Type B pancreatic cell (in vitro differentiated cells): ENCODE measurements around the gene TMEFF2. TPM values are rescaled to one million over a fixed set of nuclear protein-coding genes. Genes with fewer than 3 reads are reported as not detected.
"Not testable (repeated sequence)": the region's sequence is repeated elsewhere in the genome, so short reads cannot be mapped to it uniquely, and the experiment has no call there.

Experiments
- DNase-seq: peaks from one replicate; pipeline ENCODE4 v3.0.0; 2021; ENCODE audit warnings: mixed read lengths; ENCODE audit not compliant: unreplicated experiment; ENCODE audit errors: extremely low spot score
- H3K27ac Mint-ChIP-seq: 2 replicates; pipeline ENCODE4 v1.8.0; 2021; ENCODE audit warnings: mild to moderate bottlenecking, mixed read lengths
- H3K27me3 Mint-ChIP-seq: 2 replicates; pipeline ENCODE4 v1.8.0; 2021; ENCODE audit warnings: mixed read lengths
- H3K36me3 Mint-ChIP-seq: 2 replicates; pipeline ENCODE4 v1.8.0; 2021; ENCODE audit warnings: mixed read lengths
- H3K4me1 Mint-ChIP-seq: one replicate; pipeline ENCODE4 v1.8.0; 2021; ENCODE audit warnings: mixed read lengths; ENCODE audit not compliant: unreplicated experiment
- H3K4me3 Mint-ChIP-seq: 2 replicates; pipeline ENCODE4 v1.8.0; 2021; ENCODE audit warnings: mild to moderate bottlenecking, mixed read lengths
- H3K9me3 Mint-ChIP-seq: 2 replicates; pipeline ENCODE4 v1.8.0; 2021; ENCODE audit warnings: mixed read lengths
- total RNA-seq: library from RNA; stranded (reverse); gene quantifications from 2 replicates; pipeline ENCODE4 v1.2.1, GENCODE V29; 2021; ENCODE audit warnings: low replicate concordance
- TF ChIP-seq, protein P1 (sequence below): fragments of 200-600 bp; sonication (generic); conservative IDR thresholded peaks from 2 replicates; pipeline ENCODE4 v1.5.0; 2021; ENCODE audit warnings: antibody characterized with exemption, mild to moderate bottlenecking

Gene TMEFF2
- total RNA-seq, 1 donor from 2014 or later = 10.7 TPM

DNA sequence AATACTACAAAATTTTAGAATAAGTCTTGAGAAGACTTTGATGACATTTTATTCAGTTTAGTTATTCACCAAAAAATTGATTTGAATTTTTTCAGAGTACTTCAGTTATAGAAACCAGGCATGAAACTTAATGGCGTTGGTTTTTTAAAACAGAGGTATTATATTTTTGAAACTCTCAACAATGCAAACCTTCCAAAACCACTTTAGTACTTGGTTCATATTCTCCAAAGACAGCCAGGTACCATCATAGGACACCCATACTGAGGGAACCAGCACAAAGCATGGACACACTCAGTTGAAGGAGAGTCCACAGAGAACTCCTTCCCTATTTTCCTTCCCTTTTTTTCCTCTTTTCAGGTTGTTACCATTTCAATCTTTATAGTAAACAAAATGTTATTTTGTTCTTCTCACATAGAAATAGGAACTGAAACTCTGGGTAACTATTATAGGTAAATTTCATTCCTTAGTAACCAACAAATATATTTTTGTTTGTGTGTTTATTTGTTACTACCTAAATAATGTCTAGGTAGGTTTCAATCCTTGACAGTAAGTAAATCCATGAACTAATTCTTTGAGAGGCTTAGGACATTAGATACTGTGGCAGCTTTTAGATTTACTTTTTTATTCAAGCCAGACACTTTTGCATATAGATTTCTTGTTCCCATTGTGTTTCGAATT, 95.8 kb downstream of the TMEFF2 start:
- H3K36me3 Mint-ChIP-seq = no peaks in the 10 kb centered on the region
- no peak overlapping the region for H3K27ac Mint-ChIP-seq
- H3K4me3 Mint-ChIP-seq = no peak overlapping the region
- no peaks in the 10 kb centered on the region for H3K27me3 Mint-ChIP-seq
- no peak for DNase-seq
- H3K9me3 Mint-ChIP-seq = no peaks in the 10 kb centered on the region
- H3K4me1 Mint-ChIP-seq = no peaks in the 10 kb centered on the region
- TF ChIP-seq, protein P1, sequence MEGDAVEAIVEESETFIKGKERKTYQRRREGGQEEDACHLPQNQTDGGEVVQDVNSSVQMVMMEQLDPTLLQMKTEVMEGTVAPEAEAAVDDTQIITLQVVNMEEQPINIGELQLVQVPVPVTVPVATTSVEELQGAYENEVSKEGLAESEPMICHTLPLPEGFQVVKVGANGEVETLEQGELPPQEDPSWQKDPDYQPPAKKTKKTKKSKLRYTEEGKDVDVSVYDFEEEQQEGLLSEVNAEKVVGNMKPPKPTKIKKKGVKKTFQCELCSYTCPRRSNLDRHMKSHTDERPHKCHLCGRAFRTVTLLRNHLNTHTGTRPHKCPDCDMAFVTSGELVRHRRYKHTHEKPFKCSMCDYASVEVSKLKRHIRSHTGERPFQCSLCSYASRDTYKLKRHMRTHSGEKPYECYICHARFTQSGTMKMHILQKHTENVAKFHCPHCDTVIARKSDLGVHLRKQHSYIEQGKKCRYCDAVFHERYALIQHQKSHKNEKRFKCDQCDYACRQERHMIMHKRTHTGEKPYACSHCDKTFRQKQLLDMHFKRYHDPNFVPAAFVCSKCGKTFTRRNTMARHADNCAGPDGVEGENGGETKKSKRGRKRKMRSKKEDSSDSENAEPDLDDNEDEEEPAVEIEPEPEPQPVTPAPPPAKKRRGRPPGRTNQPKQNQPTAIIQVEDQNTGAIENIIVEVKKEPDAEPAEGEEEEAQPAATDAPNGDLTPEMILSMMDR = no peak

DNA sequence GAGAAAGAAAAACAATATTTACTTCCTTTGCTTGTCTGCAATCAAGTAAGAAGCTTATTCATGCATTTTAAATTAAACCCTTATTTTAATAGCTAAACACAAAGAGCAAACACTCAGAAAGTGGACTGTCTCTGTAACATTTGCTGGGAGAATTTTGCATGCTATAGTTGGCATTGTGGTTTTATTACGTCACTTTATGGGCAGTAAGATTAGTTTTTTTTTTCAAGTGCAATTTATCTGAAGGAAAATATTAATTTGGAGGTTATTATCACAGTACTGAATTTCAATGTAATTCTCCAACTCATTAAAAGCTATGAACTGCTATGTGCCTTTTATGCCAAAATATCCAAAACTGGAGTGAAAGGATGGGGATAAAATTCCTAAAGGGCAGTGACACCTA, 103.3 kb downstream of the TMEFF2 start:
- no peaks in the 10 kb centered on the region for H3K9me3 Mint-ChIP-seq
- no peaks in the 10 kb centered on the region for H3K36me3 Mint-ChIP-seq
- H3K27me3 Mint-ChIP-seq = no peaks in the 10 kb centered on the region
- DNase-seq = no peak
- H3K4me3 Mint-ChIP-seq = no peak overlapping the region
- H3K27ac Mint-ChIP-seq = no peak overlapping the region
- peaks cover 5% of the 10 kb centered on the region for H3K4me1 Mint-ChIP-seq
- TF ChIP-seq, protein P1 = no peak

DNA sequence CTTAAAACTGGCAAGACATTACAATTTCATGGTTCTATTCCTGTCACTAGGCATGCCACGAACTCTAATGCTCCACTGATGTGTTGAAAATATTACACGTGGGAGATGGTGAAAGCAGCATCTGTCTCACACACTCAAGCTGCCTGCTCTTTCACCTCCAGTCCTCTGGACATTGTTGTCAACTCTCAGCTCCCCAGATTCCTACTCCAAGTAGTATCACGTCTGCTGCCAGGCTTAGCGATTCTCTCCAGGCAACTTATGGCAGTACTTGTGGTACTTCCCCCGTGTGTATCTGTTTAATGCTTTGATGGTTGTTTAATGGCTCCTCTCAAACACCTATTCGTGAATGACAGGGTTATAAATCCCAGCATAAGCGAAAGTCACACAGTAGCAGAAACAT, 103.8 kb downstream of the TMEFF2 start:
- Mint-ChIP-seq H3K27ac (no peak overlapping the region), H3K4me1 (peaks cover 5% of the 10 kb centered on the region), H3K9me3 (no peaks in the 10 kb centered on the region), H3K27me3 (no peaks in the 10 kb centered on the region), H3K36me3 (no peaks in the 10 kb centered on the region), H3K4me3 (no peak overlapping the region)
- TF ChIP-seq, protein P1 = no peak
- no peak for DNase-seq

DNA sequence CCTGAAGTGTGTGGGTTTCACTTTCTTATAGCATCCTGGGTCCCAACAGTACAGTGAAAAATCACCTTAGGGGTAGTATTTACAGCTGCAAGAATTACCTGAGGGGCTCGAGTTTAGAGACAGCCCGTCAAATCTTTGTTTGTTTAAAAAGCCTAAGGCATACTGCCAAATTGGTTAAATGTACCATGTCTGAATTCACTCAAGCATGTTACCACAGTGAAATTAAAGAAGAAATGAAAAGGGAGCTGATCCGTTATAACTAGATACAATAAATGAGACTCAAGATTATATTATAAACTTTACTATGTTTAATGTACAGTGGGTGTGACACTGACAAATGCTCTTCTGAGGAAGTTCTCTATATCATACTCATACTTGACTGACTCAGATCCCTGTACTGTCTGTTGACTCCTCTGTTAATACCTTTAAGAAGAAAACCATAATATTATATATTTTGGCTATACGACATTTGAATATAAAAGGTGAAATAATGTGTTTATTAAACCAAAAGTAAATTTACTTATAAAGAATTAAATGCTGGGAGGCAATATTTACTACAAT, 107.3 kb downstream of the TMEFF2 start:
- TF ChIP-seq, protein P1 = no peak
- no peaks in the 10 kb centered on the region for H3K36me3 Mint-ChIP-seq
- peaks cover 5% of the 10 kb centered on the region for H3K4me1 Mint-ChIP-seq
- no peak overlapping the region for H3K27ac Mint-ChIP-seq
- no peak for DNase-seq
- no peak overlapping the region for H3K4me3 Mint-ChIP-seq
- no peaks in the 10 kb centered on the region for H3K27me3 Mint-ChIP-seq
- H3K9me3 Mint-ChIP-seq = no peaks in the 10 kb centered on the region

DNA sequence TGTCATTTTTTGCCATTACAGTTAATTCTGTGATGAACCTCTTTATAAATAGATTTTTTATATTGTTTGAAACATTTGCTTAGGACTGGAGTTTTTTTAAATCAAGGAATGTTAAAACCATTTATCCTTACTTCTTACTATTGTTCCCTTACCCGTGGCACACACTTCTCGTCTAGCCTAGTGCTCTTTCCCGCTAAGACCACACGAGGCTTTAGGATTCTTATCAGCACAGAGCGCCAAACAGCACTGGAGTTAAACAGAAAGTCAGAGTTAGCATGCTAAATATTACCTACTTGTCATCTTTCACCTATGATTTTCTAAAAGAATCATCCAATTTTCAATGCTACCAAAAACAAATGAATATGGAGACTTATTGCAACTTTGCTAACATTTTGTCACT, 112.6 kb downstream of the TMEFF2 start:
- H3K27ac Mint-ChIP-seq = no peak overlapping the region
- no peak overlapping the region for H3K4me3 Mint-ChIP-seq
- no peaks in the 10 kb centered on the region for H3K36me3 Mint-ChIP-seq
- no peaks in the 10 kb centered on the region for H3K4me1 Mint-ChIP-seq
- TF ChIP-seq, protein P1 = no peak
- H3K27me3 Mint-ChIP-seq = no peaks in the 10 kb centered on the region
- no peak for DNase-seq
- no peaks in the 10 kb centered on the region for H3K9me3 Mint-ChIP-seq

DNA sequence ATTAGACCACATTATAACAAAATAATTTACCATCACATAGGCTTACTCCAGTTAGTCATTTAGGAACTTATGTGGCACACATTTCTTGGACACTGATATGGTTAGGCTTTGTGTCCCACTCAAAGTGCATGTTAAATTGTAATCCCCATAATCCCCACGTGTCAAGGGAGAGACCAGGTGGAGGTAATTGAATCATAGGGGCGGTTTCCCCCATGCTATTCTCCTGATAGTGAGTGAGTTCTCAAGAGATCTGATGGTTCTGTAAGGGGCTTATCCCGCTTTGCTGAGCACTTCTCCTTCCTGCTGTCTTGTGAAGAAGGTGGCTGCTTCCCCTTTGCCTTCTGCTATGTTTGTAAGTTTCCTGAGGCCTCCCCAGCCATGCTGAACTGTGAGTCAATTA, 114.6 kb downstream of the TMEFF2 start:
- H3K4me3 Mint-ChIP-seq, H3K36me3 Mint-ChIP-seq, DNase-seq, H3K27ac Mint-ChIP-seq, H3K9me3 Mint-ChIP-seq, H3K27me3 Mint-ChIP-seq, H3K4me1 Mint-ChIP-seq: not testable (repeated sequence)
